Activated naive CD4-positive, alpha-beta T cell treated with anti-CD3 and anti-CD28 coated beads, Interleukin-2, amount 50 U/mL, for 16 hours (primary cell): ENCODE results near the gene NTM.

ENCODE experiments used
- DNase-seq: peaks from one replicate; pipeline ENCODE4 v3.0.0-alpha.2; 2020

The NTM gene

GRCh38 chr11:131614631-131615030 lies 244.2 kb downstream of the NTM start:
- no peak for DNase-seq

DNA sequence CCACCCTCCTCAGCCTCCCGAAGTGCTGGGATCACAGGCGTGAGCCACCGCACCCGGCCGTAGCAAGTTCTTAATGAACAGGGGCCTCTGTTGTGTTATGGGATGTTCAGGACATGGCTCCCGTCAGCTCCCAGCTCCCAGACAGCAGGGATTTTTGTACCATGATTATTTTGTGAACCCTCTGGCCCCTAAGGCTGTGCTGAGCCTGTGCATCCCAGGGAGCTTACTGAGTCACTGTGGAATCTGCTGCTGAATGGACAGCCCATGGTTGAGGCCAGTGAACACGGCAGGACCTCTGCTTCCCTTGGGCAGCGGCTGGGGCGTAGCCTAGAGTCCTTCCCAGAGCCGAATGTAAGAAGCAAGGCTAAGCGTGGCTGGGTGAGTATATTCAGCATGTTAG lies 245.2 kb downstream of the NTM start:
- no peak for DNase-seq

GRCh38 chr11:131616481-131617140 lies 246.2 kb downstream of the NTM start:
- DNase-seq, result no peak

- no peak for DNase-seq
Measured at GRCh38 chr11:131618201-131618600, 247.8 kb downstream of the NTM start.

DNA sequence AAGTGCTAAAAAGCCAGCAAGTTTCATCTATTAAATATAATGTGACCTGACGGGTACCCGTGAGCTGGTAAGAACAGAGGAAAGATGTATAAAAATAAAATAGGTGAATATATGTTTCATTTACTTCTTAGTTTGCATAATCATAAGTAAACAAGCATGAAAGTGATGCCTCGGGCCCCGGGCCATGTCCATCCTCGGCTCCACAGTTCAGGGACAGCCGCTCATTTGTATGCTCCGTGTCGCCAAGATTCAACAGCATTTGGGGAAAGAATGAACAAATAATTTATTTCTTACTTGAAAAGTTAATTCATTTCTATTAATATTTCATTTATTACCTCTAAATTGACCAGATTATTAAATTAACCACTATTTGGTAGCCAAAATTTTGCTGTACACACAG lies 251.8 kb downstream of the NTM start:
- DNase-seq, result no peak

DNA sequence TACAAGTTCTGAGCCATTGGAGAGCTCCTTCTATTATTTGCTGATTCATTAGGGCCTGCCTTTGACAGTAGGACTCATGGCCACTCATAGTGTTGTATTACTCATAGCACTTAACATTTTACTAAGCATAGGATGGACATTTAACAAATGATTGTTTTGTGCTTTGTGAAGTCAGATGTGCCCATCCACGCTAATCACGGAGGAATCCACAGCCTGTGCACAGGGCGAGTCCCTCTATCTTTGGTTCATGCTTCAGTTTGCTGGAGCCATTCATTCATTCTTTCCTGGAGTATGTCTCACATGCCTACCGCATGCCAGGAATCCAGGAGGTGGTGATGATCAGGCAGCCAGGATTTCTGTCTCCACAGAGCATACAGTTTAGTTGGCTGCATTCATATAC lies 254.1 kb downstream of the NTM start:
- DNase-seq, result no peak

GRCh38 chr11:131626788-131627187 lies 256.4 kb downstream of the NTM start:
- DNase-seq, result no peak

- DNase-seq, result no peak
Measured at GRCh38 chr11:131628739-131629138, 258.3 kb downstream of the NTM start.

GRCh38 chr11:131629925-131630540 lies 259.6 kb downstream of the NTM start:
- DNase-seq, result no peak

DNA sequence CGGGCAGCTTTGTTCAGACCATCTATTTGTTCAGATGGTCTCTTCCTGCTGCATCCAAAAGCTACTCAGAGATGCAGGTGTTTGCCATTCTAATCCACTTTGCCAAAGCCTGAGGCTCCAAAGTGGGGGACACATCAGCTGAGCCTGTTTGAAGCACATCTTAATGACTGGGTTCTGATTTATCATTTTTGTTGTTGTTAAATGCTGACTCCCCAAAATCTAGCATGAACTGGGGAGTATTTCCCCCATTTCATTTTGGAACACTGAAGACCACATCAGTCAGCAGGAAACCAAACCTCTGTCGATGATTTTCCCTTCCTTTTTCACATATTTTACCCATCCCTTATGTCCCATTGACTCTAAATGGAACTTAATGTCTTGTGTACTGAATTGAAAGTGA lies 262.6 kb downstream of the NTM start:
- DNase-seq, result no peak

- no peak for DNase-seq
Measured at GRCh38 chr11:131633921-131634715, 263.7 kb downstream of the NTM start.

GRCh38 chr11:131637469-131638175 lies 267.2 kb downstream of the NTM start:
- DNase-seq, result no peak

DNA sequence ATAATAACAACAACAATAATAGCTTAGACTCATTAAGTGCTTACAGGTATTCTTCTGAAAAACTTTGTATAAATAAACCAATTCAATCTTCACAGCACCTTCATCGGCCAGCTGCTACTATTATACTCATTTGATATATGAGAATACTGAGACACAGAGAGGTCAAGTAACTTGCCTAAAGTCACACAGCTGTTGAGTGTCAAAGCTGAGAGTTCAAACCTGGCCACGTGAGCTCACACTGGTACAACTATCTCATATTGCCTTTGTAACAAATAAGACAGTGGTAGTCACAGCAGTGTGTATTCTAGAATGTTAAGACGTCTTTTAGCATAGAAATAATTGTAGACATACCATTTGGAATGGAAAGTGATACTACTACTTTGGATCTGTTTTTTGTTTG lies 268.5 kb downstream of the NTM start:
- DNase-seq, result no peak

GRCh38 chr11:131640320-131640719 lies 269.9 kb downstream of the NTM start:
- no peak for DNase-seq

- DNase-seq, result no peak
Measured at GRCh38 chr11:131642756-131643531, 272.5 kb downstream of the NTM start.

GRCh38 chr11:131644204-131644795 lies 273.9 kb downstream of the NTM start:
- DNase-seq, result no peak

GRCh38 chr11:131645237-131645636 lies 274.8 kb downstream of the NTM start:
- no peak for DNase-seq

DNA sequence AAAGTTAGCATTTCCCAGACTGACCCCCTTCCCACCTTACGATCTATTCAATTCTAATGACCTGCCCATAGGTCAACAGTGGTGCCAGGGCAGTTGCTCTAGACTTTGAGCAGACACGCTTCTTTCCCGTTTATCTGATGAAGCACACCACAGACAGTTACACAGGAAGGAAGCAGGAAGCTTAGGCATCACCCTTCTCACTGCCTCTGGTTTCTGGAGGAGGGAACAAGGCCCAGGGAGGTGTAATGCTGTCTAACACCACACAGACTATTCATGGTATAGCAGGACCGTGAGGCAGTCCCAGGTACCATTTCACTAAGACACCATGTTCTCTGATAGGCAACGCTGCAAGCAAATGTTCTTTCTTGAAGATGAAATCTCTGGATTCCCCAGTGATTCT lies 279.4 kb downstream of the NTM start:
- DNase-seq, result no peak

DNA sequence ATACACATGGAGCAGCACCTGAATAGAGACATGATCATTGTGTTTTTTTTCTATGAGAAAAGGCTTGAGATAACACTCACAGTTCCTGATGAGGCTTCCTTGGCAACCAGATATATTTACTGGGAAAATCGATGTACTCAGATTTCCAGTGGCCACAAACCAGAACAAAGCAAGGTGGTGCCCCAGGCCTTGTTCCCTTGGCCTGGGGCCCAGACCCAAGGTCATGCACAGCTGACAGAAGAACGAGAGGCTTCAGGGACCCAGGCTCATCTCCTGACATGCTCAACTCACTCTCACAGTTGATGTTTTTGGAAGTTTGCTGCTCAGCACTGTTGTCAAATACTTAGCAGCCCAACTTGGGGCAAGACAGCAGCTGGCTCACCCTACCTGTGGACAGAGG lies 281.8 kb downstream of the NTM start:
- no peak for DNase-seq

- DNase-seq, result no peak
Measured at GRCh38 chr11:131653260-131653659, 282.8 kb downstream of the NTM start.

DNA sequence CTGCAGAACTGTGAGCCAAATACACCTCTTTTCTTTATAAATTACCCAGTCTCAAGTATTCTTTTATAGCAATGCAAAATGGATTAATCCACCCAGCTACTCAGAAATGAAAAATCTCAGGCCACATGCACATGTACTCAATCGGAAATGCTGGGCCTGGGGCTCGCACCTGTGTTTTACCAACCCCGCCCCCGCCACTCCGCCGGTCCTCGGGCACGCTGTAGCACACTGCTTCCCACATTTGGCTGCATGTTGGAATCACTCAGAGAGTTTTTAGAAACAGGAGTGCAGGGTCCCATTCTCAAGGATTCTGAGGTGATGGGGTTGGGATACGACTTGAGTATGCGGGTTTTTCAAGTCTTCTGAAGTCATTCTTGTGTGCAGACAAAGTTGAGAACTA lies 284.4 kb downstream of the NTM start:
- DNase-seq, result no peak

GRCh38 chr11:131656179-131656838 lies 285.9 kb downstream of the NTM start:
- no peak for DNase-seq
